ENCODE measurements around the gene LRGUK.

GRCh38 chr7:134308548-134308947, 181.4 kb downstream of the LRGUK start:
- TF ChIP-seq CTCF (IDR thresholded peaks at IDR 0.05; ENCODE audit: low read length) = no peak
- TF ChIP-seq EZH2 (optimal IDR thresholded peaks at IDR 0.05; ENCODE audit: low read depth, low read length) = no peak
- no peak for TF ChIP-seq EZH2phosphoT487 (IDR thresholded peaks at IDR 0.05; ENCODE audit: low read length)
